ENCODE data around the gene JAG1. TPM values are rescaled to one million over a fixed set of nuclear protein-coding genes. Genes with fewer than 3 reads are reported as not detected.

The JAG1 gene
- polyA plus RNA-seq, 1 donor (not counting 4 experiments of a cell fraction or from before 2014, with no cell fraction given) = 84.2 TPM

DNA sequence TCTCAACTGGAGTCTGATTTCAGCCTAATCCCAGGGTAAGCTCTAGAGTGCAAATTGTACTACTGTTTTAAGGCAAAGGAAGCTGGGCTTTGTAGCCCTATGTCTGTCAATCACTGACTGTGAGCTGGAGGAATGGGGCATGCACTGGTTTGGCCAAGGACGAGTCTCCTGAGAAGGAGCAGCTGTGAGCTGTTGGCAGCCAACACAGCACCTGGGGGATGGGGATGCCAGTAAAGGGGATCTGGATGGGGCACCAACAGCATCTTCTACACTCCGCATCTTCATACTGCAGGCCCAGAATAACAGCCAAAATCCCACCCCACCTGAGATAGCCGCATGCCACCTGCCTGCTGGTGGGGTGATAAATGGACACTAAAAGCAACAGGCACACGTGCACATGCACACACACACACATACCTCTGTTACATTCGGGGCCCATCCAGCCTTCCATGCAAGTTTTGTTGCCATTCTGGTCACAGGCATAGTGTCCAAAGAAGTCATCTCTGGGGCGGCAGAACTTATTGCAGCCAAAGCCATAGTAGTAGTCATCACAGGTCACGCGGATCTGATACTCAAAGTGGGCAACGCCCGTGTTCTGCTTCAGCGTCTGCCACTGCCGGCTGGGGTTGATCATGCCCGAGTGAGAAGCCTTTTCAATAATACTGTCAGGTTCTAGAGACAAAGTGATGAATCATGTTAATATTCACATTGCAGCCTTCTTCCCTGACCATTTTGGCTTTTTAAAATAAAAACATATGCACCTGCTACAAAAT lies 15.6 kb downstream of the JAG1 start:
- Histone ChIP-seq H3K9ac (ENCODE audit: control insufficient read depth, extremely low read depth, insufficient read depth, low read length) (peak overlapping the region; percentile 49), H2AFZ (ENCODE audit: control insufficient read depth, low read length) (no peak overlapping the region), H3K27me3 (ENCODE audit: control insufficient read depth, extremely low read depth, insufficient read depth, low read length) (no peaks in the 10 kb centered on the region), H3K36me3 (ENCODE audit: control insufficient read depth in 2 of 2, extremely low read depth in 1 of 2, insufficient read depth in 2 of 2, low read length in 2 of 2) (peaks cover 49 to 87% of the 10 kb centered on the region in 2 experiments), H3K4me2 (ENCODE audit: control insufficient read depth, extremely low read depth, insufficient read depth, low read depth, low read length) (peak overlapping the region; percentile 31), H3K9me3 (ENCODE audit: control insufficient read depth, low read depth, low read length) (no peaks in the 10 kb centered on the region), H3K27ac (ENCODE audit: control insufficient read depth, insufficient read depth, low read length) (peak overlapping the region; percentile 62), H3K4me1 (ENCODE audit: control insufficient read depth, extremely low read depth, insufficient read depth, low read length) (peaks cover 97% of the 10 kb centered on the region), H4K20me1 (ENCODE audit: control insufficient read depth, extremely low read depth, insufficient read depth, low read length) (peaks cover 75% of the 10 kb centered on the region), H3K4me3 (ENCODE audit: control insufficient read depth in 2 of 3, extremely low read depth in 1 of 3, insufficient read depth in 2 of 3, low read depth in 1 of 3, low read length in 3 of 3) (peak overlapping the region in 1 of 3 experiments; percentile 9), H3K9me1 (ENCODE audit: control insufficient read depth, extremely low read depth, insufficient read depth, low read length) (peaks cover 15% of the 10 kb centered on the region), H3K79me2 (ENCODE audit: control insufficient read depth, insufficient read depth, low read length) (peaks cover 99% of the 10 kb centered on the region)
- TF ChIP-seq, protein P1, sequence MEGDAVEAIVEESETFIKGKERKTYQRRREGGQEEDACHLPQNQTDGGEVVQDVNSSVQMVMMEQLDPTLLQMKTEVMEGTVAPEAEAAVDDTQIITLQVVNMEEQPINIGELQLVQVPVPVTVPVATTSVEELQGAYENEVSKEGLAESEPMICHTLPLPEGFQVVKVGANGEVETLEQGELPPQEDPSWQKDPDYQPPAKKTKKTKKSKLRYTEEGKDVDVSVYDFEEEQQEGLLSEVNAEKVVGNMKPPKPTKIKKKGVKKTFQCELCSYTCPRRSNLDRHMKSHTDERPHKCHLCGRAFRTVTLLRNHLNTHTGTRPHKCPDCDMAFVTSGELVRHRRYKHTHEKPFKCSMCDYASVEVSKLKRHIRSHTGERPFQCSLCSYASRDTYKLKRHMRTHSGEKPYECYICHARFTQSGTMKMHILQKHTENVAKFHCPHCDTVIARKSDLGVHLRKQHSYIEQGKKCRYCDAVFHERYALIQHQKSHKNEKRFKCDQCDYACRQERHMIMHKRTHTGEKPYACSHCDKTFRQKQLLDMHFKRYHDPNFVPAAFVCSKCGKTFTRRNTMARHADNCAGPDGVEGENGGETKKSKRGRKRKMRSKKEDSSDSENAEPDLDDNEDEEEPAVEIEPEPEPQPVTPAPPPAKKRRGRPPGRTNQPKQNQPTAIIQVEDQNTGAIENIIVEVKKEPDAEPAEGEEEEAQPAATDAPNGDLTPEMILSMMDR (optimal IDR thresholded peaks at IDR 0.05 in 1 of 3, IDR thresholded peaks at IDR 0.05 in 1 of 3, conservative IDR thresholded peaks at IDR 0.05 in 1 of 3; ENCODE audit: extremely low read depth in 1 of 3, insufficient read depth in 2 of 3, low read length in 3 of 3) = no peak
- no peak for TF ChIP-seq EZH2 (IDR thresholded peaks at IDR 0.05; ENCODE audit: low read length)
- FAIRE-seq (peak; percentile 66), DNase-seq (ENCODE audit: low read depth, low spot score) (no peak)
- dilution Hi-C loops (cut with MboI; ENCODE audit: extremely low pct_ligation_motif_present, low sequenced_read_pairs) = no loop called here

DNA sequence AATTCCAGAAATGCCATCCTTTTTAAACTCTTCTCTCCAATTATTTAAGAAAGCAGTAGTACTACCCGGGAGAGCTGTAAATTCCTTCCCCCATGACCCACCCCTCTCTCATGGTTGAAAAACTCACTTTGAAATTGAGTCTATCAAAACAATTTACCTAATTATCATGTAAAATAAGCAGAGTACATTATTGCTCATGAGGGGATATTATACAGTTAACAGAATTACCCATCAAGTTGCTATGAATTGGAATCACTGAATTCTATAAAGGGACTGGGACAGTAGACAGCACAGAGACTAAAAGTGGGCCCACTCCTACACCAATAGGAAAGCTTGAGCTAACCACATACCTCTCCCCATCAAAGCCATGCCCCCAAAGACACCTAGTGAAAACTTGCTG lies 16.3 kb downstream of the JAG1 start:
- Histone ChIP-seq H3K9me1 (ENCODE audit: control insufficient read depth, extremely low read depth, insufficient read depth, low read length) (peaks cover 15% of the 10 kb centered on the region), H3K9ac (ENCODE audit: control insufficient read depth, extremely low read depth, insufficient read depth, low read length) (peak overlapping the region; percentile 49), H3K27ac (ENCODE audit: control insufficient read depth, insufficient read depth, low read length) (peak overlapping the region; percentile 62), H3K4me2 (ENCODE audit: control insufficient read depth, extremely low read depth, insufficient read depth, low read depth, low read length) (peak overlapping the region; percentile 31), H3K4me3 (ENCODE audit: control insufficient read depth in 2 of 3, extremely low read depth in 1 of 3, insufficient read depth in 2 of 3, low read depth in 1 of 3, low read length in 3 of 3) (no peak overlapping the region), H3K9me3 (ENCODE audit: control insufficient read depth, low read depth, low read length) (no peaks in the 10 kb centered on the region), H4K20me1 (ENCODE audit: control insufficient read depth, extremely low read depth, insufficient read depth, low read length) (peaks cover 73% of the 10 kb centered on the region), H3K4me1 (ENCODE audit: control insufficient read depth, extremely low read depth, insufficient read depth, low read length) (peaks cover 97% of the 10 kb centered on the region), H3K36me3 (ENCODE audit: control insufficient read depth in 2 of 2, extremely low read depth in 1 of 2, insufficient read depth in 2 of 2, low read length in 2 of 2) (peaks cover 45 to 85% of the 10 kb centered on the region in 2 experiments), H3K27me3 (ENCODE audit: control insufficient read depth, extremely low read depth, insufficient read depth, low read length) (no peaks in the 10 kb centered on the region), H3K79me2 (ENCODE audit: control insufficient read depth, insufficient read depth, low read length) (peaks cover 99% of the 10 kb centered on the region), H2AFZ (ENCODE audit: control insufficient read depth, low read length) (no peak overlapping the region)
- dilution Hi-C loops (cut with MboI; ENCODE audit: extremely low pct_ligation_motif_present, low sequenced_read_pairs) = no loop called here
- DNase-seq (ENCODE audit: low read depth, low spot score) = no peak
- TF ChIP-seq EZH2 (IDR thresholded peaks at IDR 0.05; ENCODE audit: low read length) = no peak
- TF ChIP-seq, protein P1 (optimal IDR thresholded peaks at IDR 0.05 in 1 of 3, IDR thresholded peaks at IDR 0.05 in 1 of 3, conservative IDR thresholded peaks at IDR 0.05 in 1 of 3; ENCODE audit: extremely low read depth in 1 of 3, insufficient read depth in 2 of 3, low read length in 3 of 3) = no peak
- FAIRE-seq = no peak
